LNCAP (cell line): Measurements from ENCODE around the gene DLGAP5.

Source experiments
- TF ChIP-seq, protein P1 (sequence below): fragments of 450-650 bp; IDR thresholded peaks from 2 replicates; pipeline ENCODE4 v1.5.1; 2017; ENCODE audit warnings: mild to moderate bottlenecking

The DLGAP5 gene, protein sequence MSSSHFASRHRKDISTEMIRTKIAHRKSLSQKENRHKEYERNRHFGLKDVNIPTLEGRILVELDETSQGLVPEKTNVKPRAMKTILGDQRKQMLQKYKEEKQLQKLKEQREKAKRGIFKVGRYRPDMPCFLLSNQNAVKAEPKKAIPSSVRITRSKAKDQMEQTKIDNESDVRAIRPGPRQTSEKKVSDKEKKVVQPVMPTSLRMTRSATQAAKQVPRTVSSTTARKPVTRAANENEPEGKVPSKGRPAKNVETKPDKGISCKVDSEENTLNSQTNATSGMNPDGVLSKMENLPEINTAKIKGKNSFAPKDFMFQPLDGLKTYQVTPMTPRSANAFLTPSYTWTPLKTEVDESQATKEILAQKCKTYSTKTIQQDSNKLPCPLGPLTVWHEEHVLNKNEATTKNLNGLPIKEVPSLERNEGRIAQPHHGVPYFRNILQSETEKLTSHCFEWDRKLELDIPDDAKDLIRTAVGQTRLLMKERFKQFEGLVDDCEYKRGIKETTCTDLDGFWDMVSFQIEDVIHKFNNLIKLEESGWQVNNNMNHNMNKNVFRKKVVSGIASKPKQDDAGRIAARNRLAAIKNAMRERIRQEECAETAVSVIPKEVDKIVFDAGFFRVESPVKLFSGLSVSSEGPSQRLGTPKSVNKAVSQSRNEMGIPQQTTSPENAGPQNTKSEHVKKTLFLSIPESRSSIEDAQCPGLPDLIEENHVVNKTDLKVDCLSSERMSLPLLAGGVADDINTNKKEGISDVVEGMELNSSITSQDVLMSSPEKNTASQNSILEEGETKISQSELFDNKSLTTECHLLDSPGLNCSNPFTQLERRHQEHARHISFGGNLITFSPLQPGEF

GRCh38 chr14:55191203-55192053 is at the start of gene DLGAP5:
DLGAP5 (minus strand) TSS chr14:55191585; CDS start chr14:55189179, 2,406 bp downstream.
- TF ChIP-seq, protein P1, sequence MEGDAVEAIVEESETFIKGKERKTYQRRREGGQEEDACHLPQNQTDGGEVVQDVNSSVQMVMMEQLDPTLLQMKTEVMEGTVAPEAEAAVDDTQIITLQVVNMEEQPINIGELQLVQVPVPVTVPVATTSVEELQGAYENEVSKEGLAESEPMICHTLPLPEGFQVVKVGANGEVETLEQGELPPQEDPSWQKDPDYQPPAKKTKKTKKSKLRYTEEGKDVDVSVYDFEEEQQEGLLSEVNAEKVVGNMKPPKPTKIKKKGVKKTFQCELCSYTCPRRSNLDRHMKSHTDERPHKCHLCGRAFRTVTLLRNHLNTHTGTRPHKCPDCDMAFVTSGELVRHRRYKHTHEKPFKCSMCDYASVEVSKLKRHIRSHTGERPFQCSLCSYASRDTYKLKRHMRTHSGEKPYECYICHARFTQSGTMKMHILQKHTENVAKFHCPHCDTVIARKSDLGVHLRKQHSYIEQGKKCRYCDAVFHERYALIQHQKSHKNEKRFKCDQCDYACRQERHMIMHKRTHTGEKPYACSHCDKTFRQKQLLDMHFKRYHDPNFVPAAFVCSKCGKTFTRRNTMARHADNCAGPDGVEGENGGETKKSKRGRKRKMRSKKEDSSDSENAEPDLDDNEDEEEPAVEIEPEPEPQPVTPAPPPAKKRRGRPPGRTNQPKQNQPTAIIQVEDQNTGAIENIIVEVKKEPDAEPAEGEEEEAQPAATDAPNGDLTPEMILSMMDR: no peak

GRCh38 chr14:55240526-55241178 is 49.3 kb upstream of the DLGAP5 start:
- TF ChIP-seq, protein P1: no peak

DNA sequence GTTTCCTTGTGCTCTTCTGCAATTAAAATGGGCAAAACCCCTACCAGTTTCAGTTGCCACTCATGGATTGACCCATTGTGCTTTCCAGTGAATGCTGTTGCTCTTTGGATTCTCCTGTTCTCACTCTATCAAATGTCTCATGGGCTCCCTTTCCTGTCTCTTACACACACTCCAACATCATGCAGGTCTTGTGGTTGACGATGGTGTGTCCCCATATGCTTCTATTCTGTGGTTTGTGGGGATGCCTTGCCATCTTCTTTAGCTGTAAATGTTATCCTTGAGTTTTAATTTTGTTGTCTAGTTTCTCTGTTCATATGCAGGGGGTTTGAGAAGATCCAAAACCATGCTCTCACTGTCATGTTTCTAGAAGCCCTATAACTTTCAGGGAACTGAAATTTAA is 47.9 kb upstream of the DLGAP5 start:
- TF ChIP-seq, protein P1: no peak

DNA sequence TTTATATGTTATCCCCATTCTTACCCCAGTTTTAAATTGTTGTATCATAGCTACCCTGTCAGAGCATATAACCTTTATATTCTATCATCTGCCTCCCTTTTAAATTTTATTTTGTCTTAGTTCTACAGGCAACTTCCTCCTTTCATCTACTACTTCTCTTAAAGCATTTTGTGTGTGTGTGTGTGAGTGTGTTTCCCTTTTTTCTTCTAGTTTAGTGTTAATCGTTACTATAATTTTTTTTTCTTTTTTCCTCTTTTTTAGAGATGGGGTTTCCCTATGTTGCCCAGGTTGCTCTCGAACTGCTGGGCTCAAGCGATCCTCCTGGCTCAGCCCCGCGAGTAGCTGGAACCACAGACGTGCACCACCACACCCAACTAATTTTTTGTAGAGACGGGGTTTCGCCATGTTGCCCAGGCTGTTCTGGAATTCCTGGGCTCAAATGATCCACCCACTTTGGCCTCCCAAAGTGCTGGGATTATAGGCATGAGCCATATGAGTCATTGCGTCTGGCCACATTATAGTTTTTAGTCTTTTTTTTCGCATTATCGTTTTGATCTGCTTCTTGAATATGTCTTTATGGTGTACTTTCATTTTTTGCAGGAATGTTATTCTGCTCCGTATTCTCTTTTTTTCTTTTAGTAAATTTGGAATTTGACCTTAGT is 46.8 kb upstream of the DLGAP5 start:
- TF ChIP-seq, protein P1: no peak

DNA sequence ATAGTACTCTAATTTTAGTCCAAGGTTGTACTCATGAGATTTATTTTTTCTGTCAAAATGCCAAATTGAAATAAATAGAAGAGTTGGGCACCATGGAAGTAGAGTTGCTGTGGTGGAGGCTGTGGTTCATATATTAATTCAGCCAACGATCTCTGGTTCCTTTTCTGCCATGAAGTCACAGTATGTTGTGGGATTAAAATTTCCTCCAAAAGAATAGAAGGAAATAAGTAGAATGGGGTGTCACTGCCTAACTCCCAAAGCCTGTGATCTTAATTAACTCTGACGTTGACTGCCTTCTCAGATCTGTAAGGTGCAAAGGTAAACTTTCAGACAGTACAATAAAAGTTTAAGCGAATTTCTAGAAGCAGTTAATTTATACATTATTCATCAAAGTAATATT is 42.2 kb upstream of the DLGAP5 start:
- TF ChIP-seq, protein P1: no peak

DNA sequence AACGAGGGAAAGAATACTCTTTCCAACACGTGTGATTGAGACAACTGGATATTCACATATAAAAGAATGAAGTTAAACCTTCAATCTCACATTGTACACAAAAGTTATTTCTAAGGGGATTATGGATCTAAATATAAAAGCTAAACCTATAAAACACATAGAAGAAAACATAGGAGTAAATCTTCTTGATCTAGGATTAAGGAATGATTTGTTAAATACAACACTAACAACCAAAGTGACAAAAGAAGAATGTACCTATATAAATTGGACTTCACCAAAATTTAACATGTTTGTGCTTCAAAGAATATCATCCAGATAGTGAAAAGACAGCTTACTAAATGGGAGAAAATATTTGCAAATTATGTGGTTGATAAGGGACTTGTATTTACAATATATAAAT is 36.9 kb upstream of the DLGAP5 start:
- TF ChIP-seq, protein P1: no peak
